NT2/D1 (cell line): ENCODE results near the gene EFNA4.

Experiments
- SUZ12 ChIP-seq: IDR thresholded peaks from 2 replicates; pipeline ENCODE4 v1.6.1; 2011; ENCODE audit not compliant: insufficient read length, insufficient read depth; ENCODE audit errors: extremely low read depth
- ZNF274 ChIP-seq: IDR thresholded peaks from 2 replicates; pipeline ENCODE4 v1.6.1; 2011; ENCODE audit warnings: mild to moderate bottlenecking, low read depth, low read length

- TF ChIP-seq SUZ12 (no peak), ZNF274 (no peak)
These were observed 12.8 kb upstream of the EFNA4 start, which contains the start of gene ADAM15 for GRCh38 chr1:155050560-155051341.
